GM19099 (cell line): ENCODE results near the gene FOXF2.

Source experiments
- POLR2A ChIP-seq: IDR thresholded peaks from 3 replicates; pipeline ENCODE4 v1.6.1; 2011; ENCODE audit warnings: low read depth; ENCODE audit not compliant: insufficient read length; ENCODE audit errors: extremely low read depth

The FOXF2 gene

DNA sequence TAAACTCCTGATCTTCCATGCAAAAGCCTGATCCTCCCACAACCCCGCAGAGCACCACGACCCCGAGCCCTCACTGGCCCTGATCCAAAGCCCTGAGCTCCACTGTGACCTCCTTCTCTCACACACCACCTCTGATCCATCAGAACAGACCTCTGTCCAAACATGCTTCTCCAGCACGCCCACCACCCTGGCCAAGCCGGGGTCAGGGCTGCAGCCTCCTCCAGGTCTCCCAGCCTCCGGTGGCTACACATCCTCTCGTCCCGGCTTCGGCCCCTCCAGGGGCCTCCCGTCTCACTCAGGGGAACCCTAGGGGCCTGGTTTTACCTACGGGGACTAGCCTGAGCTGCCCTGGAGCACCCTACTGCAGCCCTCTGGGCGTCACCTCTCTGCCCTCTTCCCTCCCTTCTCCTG is 49.1 kb downstream of the FOXF2 start:
- no peak for TF ChIP-seq POLR2A

DNA sequence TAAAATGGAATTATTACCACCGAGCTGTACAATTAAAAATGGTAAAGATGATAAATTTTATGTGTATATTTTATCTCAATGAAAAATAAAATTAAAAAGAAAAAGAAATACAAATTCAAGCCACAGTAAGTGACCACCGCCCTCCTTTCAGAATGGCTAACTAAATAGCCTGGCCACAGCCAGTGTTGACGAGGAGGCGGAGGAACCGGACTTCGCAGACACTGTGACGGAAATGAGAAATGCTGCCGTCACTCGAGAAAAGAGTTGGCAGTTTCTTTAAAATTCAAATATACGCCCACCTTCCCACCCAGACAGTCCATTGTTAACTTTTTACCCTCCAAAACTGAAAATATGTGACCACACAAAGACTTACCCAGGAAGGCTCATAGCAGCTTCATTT is 50.0 kb downstream of the FOXF2 start:
- TF ChIP-seq POLR2A = no peak

DNA sequence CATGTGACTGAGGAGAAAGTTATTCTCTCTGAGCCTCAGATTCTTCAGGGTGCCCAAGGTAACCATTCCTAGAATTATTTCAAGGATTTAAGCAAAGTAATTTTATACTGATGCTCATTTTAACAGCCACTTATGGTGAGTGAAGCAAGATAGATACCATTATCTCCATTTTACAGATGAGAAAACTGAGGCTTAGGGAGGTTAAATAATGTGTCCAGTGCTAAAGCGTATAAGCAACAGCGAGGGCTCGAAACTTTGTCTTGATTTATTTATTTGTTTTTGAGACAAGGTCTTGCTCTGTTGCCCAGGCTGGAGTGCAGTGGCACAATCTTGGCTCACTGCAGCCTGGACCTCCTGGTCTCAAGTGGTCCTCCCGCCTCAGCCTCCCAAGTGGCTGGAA is 53.6 kb downstream of the FOXF2 start:
- TF ChIP-seq POLR2A = no peak
